Measurements from ENCODE around the gene DPP7.

The DPP7 gene

DNA sequence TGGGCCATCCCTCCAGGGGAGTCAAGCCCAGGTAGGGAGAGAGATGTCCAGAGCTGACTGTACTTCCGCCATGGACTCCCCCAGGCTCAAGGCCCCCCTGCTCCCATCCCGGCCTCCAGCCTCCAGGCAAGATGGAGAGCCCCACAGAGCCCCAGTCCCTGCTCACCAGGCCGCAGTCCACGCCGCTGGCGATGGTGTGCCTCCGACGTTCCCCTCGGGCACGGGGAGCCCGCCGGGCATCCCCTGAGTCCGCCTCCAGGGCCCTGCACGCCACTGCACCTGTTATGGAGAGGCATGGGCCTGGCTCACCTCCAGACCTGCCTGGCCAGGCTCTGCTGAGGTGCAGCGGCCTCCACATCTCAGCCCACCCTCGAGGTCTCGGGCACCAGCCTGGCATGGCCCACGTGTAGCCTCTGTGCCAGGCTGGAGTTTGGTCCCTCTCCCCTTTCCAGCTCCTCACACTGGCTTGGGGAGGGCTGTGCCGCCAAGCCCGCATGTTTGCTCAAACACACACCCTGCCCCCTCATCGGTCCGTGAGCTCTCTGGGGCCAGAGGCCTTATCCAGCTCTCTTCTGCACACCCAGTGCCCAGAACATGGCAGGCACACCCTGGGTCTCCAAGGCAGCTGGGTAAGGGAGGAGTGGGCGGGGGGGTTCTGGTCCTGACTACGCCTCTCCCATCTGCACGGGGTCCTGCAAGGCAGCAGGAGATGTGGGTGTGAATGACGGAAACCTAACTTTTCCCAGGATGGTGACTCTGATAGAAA lies 48.3 kb downstream of the DPP7 start:
- Histone ChIP-seq H3K9me2 (replicated peaks; ENCODE audit: insufficient read depth, low read length) (no peaks in the 10 kb centered on the region), H3K27me3 (replicated peaks; ENCODE audit: insufficient read depth, low read length) (no peaks in the 10 kb centered on the region), H3K4me3 (ENCODE audit: low read length) (no peak overlapping the region), H3K79me2 (ENCODE audit: low read length) (peaks cover 29% of the 10 kb centered on the region), H4K20me1 (ENCODE audit: insufficient read depth, low read length) (0 out of 2 replicates have a peak, but pooled peaks cover 3% of the 10 kb centered on the region), H3K27ac (ENCODE audit: low read length) (no peak overlapping the region), H3K9ac (ENCODE audit: low read length) (no peak overlapping the region), H2AFZ (ENCODE audit: low read length) (no peak overlapping the region), H3K36me3 (replicated peaks; ENCODE audit: insufficient read depth, low read length) (no peaks in the 10 kb centered on the region), H3K9me3 (replicated peaks; ENCODE audit: insufficient read depth, low read length) (no peaks in the 10 kb centered on the region), H3K4me1 (ENCODE audit: low read length) (peaks cover 23% of the 10 kb centered on the region), H3K4me2 (ENCODE audit: low read depth, low read length) (no peak overlapping the region), H3F3A (ENCODE audit: insufficient read depth, low read length) (peaks cover 10% of the 10 kb centered on the region)
- TF ChIP-seq EZH2 (optimal IDR thresholded peaks at IDR 0.05; ENCODE audit: low read depth, low read length), result no peak
- TF ChIP-seq, protein P1, sequence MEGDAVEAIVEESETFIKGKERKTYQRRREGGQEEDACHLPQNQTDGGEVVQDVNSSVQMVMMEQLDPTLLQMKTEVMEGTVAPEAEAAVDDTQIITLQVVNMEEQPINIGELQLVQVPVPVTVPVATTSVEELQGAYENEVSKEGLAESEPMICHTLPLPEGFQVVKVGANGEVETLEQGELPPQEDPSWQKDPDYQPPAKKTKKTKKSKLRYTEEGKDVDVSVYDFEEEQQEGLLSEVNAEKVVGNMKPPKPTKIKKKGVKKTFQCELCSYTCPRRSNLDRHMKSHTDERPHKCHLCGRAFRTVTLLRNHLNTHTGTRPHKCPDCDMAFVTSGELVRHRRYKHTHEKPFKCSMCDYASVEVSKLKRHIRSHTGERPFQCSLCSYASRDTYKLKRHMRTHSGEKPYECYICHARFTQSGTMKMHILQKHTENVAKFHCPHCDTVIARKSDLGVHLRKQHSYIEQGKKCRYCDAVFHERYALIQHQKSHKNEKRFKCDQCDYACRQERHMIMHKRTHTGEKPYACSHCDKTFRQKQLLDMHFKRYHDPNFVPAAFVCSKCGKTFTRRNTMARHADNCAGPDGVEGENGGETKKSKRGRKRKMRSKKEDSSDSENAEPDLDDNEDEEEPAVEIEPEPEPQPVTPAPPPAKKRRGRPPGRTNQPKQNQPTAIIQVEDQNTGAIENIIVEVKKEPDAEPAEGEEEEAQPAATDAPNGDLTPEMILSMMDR (IDR thresholded peaks at IDR 0.05; ENCODE audit: low read length), result no peak
- no peak for TF ChIP-seq EZH2phosphoT487 (IDR thresholded peaks at IDR 0.05; ENCODE audit: low read length)
- DNase-seq, result no peak

DNA sequence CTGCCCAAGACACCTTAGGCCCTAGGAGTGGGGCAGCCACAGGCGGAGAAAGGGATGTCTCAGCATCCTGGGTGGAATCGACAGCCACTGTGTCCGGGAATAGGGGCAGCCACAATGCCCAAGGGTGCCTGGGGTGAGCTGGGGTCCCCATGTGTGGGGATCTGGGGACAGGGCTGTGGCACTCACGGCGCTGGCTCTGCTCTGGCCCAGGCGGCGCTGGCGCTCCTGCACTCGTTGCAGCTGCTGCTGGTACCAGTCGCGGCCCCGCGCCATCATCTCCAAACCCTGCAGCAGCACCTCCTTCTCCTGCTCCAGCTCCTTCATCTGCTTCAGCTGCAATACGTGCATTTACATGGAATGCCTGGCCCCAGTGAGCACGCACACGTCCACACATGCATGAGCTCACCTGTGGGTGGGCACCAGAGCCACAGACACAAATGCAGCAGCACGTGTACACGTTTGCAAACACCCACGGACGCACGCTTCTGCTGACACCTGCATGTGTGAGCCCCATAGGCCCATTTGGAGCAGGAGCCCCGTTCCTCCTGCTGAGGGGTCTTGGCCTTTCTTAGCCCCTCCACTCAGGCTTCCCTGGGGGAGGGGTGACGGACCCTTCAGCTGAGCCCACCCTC lies 49.1 kb downstream of the DPP7 start:
- H3K4me3 ChIP-seq (ENCODE audit: low read length), result no peak overlapping the region
- H3K36me3 ChIP-seq (replicated peaks; ENCODE audit: insufficient read depth, low read length), result no peaks in the 10 kb centered on the region
- no peak overlapping the region for H3K9ac ChIP-seq (ENCODE audit: low read length)
- H4K20me1 ChIP-seq (ENCODE audit: insufficient read depth, low read length), result 0 out of 2 replicates have a peak, but pooled peaks cover 3% of the 10 kb centered on the region
- H3K9me2 ChIP-seq (replicated peaks; ENCODE audit: insufficient read depth, low read length), result no peaks in the 10 kb centered on the region
- H3K9me3 ChIP-seq (replicated peaks; ENCODE audit: insufficient read depth, low read length), result no peaks in the 10 kb centered on the region
- no peak overlapping the region for H3K4me2 ChIP-seq (ENCODE audit: low read depth, low read length)
- H3K79me2 ChIP-seq (ENCODE audit: low read length), result peaks cover 29% of the 10 kb centered on the region
- TF ChIP-seq EZH2phosphoT487 (IDR thresholded peaks at IDR 0.05; ENCODE audit: low read length) (no peak), EZH2 (optimal IDR thresholded peaks at IDR 0.05; ENCODE audit: low read depth, low read length) (no peak)
- TF ChIP-seq, protein P1 (IDR thresholded peaks at IDR 0.05; ENCODE audit: low read length), result no peak
- no peak for DNase-seq
- H3K4me1 ChIP-seq (ENCODE audit: low read length), result peaks cover 16% of the 10 kb centered on the region
- 0 out of 2 replicates have a peak, but pooled peaks cover 3% of the 10 kb centered on the region for H3K27me3 ChIP-seq (replicated peaks; ENCODE audit: insufficient read depth, low read length)
- H3F3A ChIP-seq (ENCODE audit: insufficient read depth, low read length), result peaks cover 10% of the 10 kb centered on the region
- H3K27ac ChIP-seq (ENCODE audit: low read length), result no peak overlapping the region
- no peak overlapping the region for H2AFZ ChIP-seq (ENCODE audit: low read length)

DNA sequence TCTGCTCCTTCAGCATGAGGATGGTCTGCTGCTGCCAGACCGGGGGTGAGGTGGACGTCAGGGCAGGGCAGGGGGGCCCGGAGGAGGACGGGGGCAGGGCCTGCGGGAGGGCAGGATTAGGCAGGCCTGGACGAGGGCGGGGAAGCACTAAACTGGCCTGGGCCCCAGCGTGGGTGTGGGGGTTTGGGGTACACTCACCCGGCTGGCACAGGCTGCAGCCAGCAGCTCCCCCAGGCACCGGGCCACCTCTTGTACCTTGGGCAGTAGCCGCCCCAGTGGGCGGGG lies 49.7 kb downstream of the DPP7 start:
- Histone ChIP-seq H3K4me3 (ENCODE audit: low read length) (no peak overlapping the region), H3K9me3 (replicated peaks; ENCODE audit: insufficient read depth, low read length) (no peaks in the 10 kb centered on the region), H3K27ac (ENCODE audit: low read length) (no peak overlapping the region), H3K36me3 (replicated peaks; ENCODE audit: insufficient read depth, low read length) (no peaks in the 10 kb centered on the region), H4K20me1 (ENCODE audit: insufficient read depth, low read length) (0 out of 2 replicates have a peak, but pooled peaks cover 3% of the 10 kb centered on the region), H3K4me2 (ENCODE audit: low read depth, low read length) (no peak overlapping the region), H3K27me3 (replicated peaks; ENCODE audit: insufficient read depth, low read length) (0 out of 2 replicates have a peak, but pooled peaks cover 8% of the 10 kb centered on the region), H3K79me2 (ENCODE audit: low read length) (peaks cover 29% of the 10 kb centered on the region), H2AFZ (ENCODE audit: low read length) (no peak overlapping the region), H3K9me2 (replicated peaks; ENCODE audit: insufficient read depth, low read length) (no peaks in the 10 kb centered on the region), H3F3A (ENCODE audit: insufficient read depth, low read length) (peaks cover 10% of the 10 kb centered on the region), H3K4me1 (ENCODE audit: low read length) (peaks cover 16% of the 10 kb centered on the region), H3K9ac (ENCODE audit: low read length) (no peak overlapping the region)
- no peak for DNase-seq
- TF ChIP-seq EZH2phosphoT487 (IDR thresholded peaks at IDR 0.05; ENCODE audit: low read length) (no peak), EZH2 (optimal IDR thresholded peaks at IDR 0.05; ENCODE audit: low read depth, low read length) (no peak)
- TF ChIP-seq, protein P1 (IDR thresholded peaks at IDR 0.05; ENCODE audit: low read length), result no peak

All from MM.1S (cell line).